Cardiac fibroblast (primary cell): Measurements from ENCODE around the gene MCRS1.
"Not testable (repeated sequence)": the region's sequence is repeated elsewhere in the genome, so short reads cannot be mapped to it uniquely, and the experiment has no call there.

Experiments
- DNase-seq, 2 donors: peaks; one replicate each; pipeline versions ENCODE4 v3.0.0 to v3.0.0-alpha.2; 2010; ENCODE audit warnings: low read depth in 2 of 2
- H3K4me3 ChIP-seq, 2 donors: replicated peaks in 1 of 2; 1 replicate in 1 of 2; 2 replicates in 1 of 2; pipeline ENCODE4 v1.5.1; 2011; ENCODE audit warnings: low read depth in 2 of 2, low read length in 2 of 2, mild to moderate bottlenecking in 2 of 2, moderate library complexity in 1 of 2
- CTCF ChIP-seq: IDR thresholded peaks from one replicate; pipeline ENCODE4 v1.5.1; 2011; ENCODE audit warnings: low read depth, mild to moderate bottlenecking, low read length, inconsistent platforms

Gene MCRS1

DNA sequence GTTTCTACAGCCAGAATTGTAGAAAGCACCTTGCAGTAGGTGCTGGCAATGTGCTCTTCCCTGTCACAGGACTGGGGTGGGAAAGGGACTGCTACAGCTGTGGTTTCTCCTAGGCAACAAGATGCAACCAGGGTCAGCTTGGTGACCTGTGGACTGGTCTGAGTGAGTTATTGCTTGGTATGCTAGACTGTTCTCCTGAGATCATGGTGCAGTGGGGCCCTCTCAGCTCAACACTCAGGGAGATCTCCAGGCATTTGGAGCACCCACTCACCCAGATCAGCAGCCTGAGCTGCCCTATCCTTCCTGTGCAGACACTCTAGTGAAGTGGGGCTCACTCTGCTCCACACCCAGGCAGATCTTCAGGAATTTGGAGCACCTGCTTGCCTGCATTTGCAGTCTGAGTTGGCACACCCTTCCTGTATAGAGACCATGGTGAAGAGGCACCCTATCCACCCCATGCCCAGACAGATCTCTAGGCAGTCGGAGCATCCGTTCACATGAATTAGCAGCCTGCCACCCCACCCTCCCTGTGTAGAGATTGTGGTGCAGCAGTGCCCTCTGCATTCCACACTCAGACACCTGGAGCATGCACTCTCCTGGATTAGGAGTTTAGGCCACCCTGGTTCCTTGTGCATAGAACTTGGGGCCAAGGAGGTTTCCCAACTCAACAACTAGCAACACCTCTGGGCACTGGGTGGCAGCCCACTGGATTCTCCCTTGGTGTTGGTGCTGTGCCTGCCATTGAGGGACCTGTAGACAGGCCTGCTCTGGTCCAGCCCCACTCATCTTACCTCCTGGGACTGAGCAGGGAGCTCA lies 41.3 kb upstream of the MCRS1 start:
- no peak for TF ChIP-seq CTCF
- H3K4me3 ChIP-seq: no peak overlapping the region
- no peak for DNase-seq

DNA sequence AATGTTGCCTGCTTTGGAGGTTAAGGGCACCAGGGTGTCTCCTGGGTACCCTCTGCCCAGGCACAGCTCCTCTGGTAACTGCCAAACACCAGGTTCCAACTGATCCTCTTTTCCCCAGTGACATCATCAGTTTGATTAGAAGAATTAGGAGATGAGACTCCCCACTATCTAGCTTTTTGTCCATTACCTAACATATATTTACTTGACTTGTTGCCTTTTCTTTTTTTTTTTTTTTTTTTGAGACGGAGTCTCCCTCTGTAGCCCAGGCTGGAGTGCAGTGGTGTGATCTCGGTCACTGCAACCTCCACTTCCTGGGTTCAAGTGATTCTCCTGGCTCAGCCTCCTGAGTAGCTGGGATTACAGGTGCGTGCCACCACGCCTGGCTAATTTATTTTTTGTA lies 37.6 kb upstream of the MCRS1 start, which contains the start of gene FAM186B:
Gene FAM186B (minus strand): TSS at position 101 of the 400 bp plus-strand sequence. CDS start 162 bp downstream, outside the sequence.
- not testable (repeated sequence) for H3K4me3 ChIP-seq

GRCh38 chr12:49604856-49605255 lies 36.9 kb upstream of the MCRS1 start:
- no peak for DNase-seq
- H3K4me3 ChIP-seq: no peak overlapping the region
- no peak for TF ChIP-seq CTCF

More for the DNA sequence above, 37.6 kb upstream of the MCRS1 start, which contains the start of gene FAM186B:
- DNase-seq: not testable (repeated sequence)

- no peak overlapping the region for H3K4me3 ChIP-seq
- no peak for TF ChIP-seq CTCF
- no peak for DNase-seq
These were observed 35.8 kb upstream of the MCRS1 start for GRCh38 chr12:49603721-49604120.

- no peak overlapping the region for H3K4me3 ChIP-seq
- DNase-seq: no peak
- no peak for TF ChIP-seq CTCF
These were observed 32.0 kb upstream of the MCRS1 start for GRCh38 chr12:49599961-49600360.

GRCh38 chr12:49598527-49598926 lies 30.6 kb upstream of the MCRS1 start:
- no peak overlapping the region for H3K4me3 ChIP-seq
- DNase-seq: no peak
- TF ChIP-seq CTCF: no peak

DNA sequence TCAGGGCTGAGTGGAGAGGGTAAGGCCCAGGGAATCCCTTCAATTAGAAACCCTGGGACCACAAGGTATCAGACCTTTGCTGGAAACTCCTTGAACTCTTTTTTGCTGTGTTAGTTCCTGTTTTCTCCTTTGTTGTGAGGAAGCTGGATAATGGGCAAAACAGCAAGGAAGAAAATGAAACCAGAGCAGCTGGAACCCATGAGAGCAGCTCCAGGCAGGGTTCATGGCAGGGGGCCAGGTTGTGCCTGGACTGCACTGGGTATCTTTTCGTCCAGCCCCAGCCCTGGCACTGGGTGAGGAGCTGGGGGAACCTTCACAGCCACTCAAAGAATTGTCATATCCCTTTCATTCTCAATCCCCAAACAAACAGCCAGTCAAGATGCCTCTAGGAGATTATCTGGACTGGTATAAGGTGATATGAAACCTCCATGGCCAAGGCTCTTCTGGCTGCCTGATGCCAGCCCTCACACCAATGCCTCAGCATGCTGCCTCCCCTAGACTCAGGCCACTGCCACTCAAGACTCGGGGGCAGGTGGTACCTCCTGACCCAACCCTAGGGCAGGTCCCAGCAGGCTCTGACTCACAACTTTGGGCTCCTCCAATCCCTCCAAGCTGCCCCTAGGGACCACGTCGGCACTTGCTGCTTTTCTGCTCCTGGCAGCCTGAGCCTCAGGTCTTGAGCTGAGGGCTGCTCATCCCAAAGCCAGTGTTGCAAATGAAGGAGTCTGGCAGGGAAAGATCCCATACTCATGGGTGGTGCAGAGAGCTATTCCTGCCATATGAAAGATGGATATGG lies 21.0 kb upstream of the MCRS1 start:
- no peak for TF ChIP-seq CTCF
- peak; percentile 27 to 46 for DNase-seq
- H3K4me3 ChIP-seq: no peak overlapping the region
